Measurements from ENCODE around the gene APOC3.
"Not testable (repeated sequence)": the region's sequence is repeated elsewhere in the genome, so short reads cannot be mapped to it uniquely, and the experiment has no call there.

The APOC3 gene

DNA sequence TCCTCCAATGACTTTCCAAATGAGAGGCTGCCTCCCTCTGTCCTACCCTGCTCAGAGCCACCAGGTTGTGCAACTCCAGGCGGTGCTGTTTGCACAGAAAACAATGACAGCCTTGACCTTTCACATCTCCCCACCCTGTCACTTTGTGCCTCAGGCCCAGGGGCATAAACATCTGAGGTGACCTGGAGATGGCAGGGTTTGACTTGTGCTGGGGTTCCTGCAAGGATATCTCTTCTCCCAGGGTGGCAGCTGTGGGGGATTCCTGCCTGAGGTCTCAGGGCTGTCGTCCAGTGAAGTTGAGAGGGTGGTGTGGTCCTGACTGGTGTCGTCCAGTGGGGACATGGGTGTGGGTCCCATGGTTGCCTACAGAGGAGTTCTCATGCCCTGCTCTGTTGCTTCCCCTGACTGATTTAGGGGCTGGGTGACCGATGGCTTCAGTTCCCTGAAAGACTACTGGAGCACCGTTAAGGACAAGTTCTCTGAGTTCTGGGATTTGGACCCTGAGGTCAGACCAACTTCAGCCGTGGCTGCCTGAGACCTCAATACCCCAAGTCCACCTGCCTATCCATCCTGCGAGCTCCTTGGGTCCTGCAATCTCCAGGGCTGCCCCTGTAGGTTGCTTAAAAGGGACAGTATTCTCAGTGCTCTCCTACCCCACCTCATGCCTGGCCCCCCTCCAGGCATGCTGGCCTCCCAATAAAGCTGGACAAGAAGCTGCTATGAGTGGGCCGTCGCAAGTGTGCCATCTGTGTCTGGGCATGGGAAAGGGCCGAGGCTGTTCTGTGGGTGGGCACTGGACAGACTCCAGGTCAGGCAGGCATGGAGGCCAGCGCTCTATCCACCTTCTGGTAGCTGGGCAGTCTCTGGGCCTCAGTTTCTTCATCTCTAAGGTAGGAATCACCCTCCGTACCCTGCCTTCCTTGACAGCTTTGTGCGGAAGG, 2.9 kb downstream of the APOC3 start:
- no peak for DNase-seq

DNA sequence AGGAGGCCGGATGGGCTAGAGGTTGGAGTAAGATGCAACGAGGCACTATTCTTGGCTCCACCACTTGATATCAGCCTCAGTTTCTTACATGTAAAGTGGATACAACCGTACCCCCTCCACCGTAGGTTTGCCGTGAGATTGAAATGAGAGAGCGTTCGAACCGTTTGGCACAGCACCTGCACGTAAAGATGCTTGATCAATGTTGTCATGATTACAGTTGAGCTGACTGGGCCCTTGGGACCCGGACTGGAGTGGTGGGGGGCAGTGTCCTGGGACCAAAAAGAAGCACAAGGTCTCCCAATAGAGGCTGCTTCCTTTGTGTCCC, 3.7 kb downstream of the APOC3 start:
- DNase-seq, result no peak

DNA sequence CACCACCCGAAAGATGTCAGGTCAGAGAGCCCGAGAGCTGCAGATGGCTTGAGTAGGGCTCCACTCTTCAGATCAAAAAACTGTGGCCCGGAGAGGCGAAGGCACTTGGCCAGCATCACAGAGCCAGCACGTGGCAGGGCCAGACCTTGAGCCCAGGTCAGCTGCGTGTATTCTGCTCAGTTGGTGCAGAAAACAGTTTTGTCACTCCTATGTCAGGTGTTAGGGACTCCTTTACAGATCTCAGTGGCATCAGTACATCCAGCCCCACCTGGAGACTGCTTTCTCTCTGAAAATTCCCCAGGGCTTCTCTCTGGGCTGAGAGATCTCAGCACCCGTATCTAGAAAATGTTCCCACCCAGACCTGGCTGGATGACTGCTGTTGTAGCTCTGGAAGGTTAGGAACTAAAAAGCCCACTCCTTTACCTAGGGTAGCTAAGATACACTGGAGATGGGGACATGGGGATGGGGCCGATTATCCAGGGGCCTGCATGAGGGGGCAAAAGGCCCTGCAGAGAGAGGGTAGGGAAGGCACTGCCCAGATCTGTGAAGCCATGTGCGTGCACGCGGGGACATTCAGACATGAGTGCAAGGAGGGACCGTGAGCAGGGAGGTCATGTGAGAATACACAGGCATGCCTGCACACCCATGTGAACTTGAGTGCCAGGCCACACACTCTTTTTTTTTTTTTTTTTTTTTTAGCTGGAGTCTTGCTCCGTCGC, 4.3 kb downstream of the APOC3 start:
- DNase-seq, result no peak

DNA sequence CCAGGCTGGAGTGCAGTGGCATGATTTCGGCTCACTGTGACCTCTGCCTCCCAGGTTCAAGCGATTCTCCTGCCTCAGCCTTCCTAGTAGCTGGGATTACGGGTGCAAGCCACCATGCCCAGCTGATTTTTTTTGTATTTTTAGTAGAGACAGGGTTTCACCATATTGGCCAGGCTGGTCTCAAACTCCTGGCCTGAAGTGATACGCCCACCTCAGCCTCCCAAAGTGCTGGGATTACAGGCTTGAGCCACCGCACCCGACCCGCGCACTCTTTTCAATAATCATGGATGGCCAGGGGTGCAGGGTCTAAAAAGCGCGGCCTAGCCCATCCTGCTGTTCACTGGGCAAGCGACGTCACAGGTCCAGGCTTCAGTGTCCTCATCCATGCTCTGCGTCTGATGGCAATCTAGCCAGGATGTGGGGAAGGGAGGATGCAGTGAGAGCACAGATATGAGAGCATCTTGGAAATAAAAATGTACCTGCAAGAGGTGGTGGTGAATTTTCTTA, 4.9 kb downstream of the APOC3 start:
- DNase-seq, result not testable (repeated sequence)

DNA sequence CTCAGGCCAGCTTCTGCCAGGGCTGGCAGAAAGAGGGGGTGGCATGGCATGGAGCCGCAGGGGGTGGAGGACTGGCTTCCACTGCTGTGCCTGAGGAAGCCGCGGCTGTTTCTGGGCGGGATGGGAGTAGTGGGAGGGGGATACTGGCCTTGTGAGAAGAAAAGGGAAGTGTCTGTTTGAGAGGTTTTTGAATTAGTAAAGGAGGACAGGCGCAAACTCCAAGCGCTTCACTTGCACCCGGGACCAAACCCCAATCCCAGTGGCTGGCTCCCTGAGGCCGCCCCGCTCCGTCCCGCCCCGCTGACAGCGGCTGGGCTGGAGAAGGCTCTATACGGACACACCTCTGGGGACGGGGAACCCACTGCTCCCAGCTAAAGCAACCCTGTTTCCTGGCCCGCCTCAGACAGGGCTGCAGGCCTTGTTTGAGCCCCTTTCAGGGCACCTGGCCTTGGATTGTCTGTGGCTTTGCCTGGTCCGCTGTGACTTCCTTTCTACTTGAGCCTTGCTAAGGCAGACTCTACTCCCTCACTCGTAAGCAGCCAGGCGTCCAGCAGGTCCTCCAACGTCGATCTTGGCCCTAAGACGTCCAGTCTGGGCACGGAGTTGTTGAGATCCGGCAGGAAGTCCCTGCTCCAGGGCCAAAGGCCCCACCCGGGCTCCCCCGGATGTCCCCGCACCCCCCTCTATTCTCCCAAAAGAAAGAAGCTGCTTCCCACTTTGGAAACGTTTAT, 5.5 kb downstream of the APOC3 start:
- DNase-seq, result no peak

DNA sequence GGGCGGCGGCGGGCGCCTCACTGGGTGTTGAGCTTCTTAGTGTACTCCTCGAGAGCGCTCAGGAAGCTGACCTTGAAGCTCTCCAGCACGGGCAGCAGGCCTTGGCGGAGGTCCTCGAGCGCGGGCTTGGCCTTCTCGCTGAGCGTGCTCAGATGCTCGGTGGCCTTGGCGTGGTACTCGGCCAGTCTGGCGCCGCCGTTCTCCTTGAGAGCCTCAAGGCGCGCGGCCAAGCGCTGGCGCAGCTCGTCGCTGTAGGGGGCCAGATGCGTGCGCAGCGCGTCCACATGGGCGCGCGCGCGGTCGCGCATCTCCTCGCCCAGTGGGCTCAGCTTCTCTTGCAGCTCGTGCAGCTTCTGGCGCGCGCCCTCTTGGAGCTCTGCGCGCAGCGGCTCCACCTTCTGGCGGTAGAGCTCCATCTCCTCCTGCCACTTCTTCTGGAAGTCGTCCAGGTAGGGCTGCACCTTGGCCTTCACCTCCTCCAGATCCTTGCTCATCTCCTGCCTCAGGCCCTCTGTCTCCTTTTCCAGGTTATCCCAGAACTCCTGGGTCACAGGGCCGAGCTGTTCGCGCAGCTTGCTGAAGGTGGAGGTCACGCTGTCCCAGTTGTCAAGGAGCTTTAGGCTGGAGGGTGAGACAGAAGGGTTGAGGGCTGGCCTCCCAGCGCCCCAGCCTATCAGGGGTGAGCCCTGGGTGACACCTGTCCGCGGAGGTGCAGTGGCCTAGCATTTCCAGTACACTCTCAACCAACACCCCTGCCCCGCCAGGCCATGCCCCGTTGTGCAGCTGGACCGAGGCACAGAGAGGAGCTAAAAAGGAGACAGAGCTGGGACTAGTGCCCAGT, 6.3 kb downstream of the APOC3 start:
- DNase-seq, result peak; percentile 86

DNA sequence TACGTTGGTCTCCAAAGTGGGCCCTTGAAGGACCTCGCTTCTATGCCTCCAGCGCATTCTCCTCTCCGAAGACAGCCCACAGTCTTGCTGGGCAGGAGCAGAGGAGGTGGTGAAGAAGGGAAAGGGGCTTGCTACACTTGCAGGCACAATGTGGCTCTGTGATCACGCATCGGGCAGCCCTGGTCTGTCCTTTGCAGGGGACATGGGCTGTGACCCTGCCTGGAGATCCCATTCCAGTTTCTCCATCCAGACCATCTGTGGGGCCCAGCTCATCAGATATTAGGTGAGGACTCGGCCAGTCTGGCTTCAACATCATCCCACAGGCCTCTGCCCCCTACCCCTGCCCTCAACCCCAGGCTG, 6.9 kb downstream of the APOC3 start:
- DNase-seq, result no peak

DNA sequence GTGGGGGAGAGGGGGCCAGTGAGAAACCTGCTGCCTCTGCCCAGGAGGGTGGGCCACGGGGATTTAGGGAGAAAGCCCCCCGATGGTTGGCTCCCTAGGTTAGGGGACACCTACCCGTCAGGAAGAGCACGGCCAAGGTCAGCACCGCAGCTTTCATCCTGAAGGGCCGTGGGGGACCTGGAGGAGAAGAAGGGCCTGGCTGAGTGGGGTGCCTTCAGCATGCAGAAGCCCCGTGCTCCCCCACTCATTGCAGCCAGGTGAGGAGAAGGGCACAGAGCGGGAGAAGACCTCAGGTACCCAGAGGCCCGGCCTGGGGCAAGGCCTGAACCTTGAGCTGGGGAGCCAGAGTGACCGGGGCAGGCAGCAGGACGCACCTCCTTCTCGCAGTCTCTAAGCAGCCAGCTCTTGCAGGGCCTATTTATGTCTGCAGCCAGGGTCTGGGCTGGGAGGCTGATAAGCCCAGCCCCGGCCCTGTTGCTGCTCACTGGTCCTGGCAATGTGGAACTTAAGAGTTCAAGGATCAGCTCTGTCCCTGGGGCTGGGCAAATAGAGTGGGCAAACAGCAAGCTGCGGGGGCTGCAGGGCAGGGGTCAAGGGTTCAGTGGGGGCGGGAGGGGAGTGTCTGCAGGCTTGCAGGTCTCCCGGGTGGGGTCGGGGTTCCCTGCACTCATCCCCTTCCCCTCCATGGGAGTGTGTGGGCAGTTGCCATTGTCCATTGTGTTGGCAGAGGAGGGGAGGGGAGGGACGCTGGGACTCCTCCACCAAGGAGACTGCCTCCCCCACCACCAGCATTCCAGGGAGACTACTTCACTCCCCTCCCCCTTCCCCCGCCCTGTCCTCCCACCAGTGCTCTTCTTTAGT, 7.8 kb downstream of the APOC3 start, which contains the start of gene APOA1:
Gene APOA1, minus strand, starts transcription at position 392 of the 861 bp plus-strand sequence. Its CDS starts 235 bp downstream, at position 157.
- DNase-seq, result no peak

DNA sequence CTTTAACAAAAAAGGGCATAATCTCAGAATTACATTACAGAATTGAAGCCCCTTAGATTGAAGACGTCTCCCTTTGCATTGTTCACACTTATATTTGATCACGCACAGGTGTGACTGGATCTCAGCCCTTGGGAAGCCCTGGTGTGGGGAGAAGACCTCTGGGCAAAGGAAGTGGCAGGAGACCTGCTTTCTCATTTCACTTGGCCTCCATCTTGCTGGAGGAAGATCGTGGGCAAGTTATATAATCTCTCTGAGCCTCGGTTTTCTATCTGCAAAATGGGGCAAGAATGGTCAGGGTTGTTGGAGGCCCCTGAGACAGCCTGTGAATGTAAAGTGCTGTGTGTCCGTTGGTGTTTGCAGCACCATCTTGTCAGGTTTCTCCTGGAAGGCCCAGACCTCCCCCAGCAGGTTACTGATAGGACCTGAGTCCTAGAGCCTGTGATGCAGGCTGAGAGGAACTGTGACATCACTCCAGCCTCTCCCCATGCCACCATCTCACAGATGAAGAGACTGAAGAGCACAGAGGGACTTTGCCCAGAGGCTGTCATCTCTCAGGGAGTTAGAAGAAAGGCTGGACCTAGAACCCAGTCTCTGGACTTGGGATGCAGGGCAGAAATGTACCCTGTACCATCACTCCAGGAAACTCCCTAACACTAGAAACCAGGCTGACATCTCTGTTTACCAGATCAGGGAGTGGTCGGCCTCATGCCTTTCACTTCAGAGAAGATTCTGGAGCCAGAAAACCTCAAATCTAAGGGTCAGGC, 8.8 kb downstream of the APOC3 start:
- no peak for DNase-seq

DNA sequence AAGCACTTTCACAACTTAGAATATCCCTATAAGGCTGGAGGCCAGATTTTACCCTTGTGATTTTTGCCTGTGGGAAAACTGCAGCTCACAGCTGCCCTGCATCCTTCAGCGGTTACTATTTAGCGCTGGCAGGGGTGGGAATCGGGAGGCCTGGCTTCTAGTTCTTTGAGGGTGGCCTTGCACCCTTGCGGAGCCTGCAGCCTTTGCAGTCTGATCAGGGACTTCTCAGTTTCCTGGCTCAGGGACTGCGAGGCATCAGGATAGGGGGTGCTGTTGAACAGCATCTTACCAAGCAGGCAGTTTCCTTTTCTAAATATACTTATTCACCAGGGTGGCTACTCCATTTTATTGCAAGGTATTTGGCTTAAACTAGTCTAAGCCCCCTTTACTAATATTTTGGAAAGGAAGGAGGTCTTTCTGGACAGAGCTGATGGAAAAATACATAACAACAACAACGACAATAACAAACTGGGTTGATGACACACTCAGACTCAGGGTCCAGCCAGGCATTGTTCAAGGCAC, 10.6 kb downstream of the APOC3 start:
- DNase-seq, result peak; percentile 30

DNA sequence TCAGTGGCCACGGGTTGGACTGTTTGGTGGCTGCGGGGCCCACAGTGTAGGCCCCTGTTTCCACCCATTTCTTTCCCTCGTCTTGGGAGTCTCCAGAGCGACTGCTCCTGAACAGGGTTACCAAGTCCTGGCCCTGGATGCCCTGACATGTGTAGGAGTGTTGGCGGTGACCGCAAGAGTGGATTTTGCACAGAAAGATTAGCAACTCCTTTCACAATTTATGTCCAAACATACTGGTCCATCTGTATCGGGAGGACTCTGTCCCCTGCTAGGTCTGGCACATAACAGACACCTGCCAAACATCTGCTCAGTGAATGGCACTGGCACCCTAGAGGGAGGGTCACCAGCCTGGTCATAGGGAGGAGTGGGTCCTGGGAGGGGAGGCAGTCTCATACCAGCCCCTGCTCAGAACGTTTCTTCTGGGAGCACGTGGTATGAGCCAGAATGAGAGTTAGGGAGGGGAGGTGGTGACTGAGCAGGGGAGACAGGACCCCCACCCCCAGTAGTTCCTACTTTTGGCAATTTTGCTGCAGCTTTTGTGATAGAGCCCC, 11.1 kb downstream of the APOC3 start:
- no peak for DNase-seq

DNA sequence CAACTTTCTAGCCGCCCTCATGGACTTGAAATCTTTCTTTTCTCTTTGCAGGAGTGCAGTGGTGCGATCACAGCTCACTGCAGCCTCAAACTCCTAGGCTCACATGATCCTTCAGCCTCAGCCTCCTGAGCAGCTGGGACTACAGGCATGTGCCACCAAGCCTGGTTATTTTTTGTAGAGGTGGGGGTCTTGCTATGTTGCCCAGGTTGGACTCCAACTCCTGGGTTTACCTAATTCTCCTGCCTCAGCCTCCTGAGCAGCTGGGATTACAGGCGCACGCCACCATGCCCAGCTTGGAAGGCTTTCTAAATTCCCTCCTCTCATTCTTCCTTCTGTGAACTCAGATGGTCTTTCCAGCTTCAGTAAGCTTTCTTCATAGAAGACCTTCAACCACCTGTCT, 12.4 kb downstream of the APOC3 start:
- no peak for DNase-seq

DNA sequence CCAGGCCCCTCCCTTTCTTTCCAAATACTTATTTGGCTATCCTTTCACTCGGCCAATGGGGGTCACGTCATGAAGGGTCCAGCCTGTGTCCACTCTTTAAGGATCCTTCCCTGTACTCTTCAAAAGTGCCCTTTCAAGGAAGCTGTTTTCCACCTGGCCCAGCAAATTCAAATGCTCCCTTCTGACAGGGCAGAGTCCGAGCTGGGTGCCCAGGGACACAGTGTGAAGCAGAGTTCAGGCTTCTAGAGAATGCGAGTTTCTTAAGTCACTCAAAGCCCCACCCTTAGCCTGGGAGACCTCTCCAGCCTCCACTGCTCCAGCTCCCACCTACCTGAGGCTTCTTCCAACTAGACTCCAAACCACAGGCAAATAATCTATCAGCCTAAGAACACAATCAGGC, 13.2 kb downstream of the APOC3 start:
- DNase-seq, result no peak

DNA sequence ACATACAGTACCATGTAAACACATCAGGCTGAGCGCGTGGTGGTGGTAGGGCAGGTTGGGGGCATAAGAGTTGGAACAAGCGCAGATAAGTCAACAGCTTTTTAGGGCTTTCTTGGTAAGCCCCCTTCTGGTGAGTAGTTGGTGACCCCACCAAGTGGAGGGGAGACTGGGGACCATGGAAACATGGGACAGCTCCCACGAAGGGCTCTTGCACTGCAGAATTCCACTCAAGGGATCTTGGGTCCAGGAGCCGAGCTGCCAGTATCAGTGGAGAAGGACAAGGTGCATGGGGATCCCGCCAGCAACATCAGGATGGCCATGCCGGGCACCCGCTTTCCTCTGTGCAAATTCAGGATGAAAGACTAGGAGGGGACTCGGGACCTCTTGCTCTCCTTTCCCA, 14.0 kb downstream of the APOC3 start:
- no peak for DNase-seq

DNA sequence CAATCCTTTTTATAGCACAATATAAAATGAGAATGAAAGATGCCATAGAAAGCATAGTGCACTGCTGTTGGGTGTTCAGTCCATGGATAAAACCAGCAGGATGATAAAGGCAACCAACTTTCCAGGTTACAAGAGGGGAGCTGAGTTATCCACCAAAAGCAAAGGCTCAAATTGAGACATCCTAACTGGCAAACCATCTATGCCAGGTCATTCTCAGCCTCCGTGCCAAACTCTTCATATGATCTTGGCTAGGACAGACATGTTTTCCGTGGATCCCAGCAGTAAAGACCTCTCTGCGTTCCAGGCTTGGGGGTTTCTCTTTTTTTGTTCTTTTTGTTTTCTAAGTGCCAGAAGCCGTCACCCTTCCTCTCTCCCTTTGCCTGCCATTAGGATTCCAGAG, 15.0 kb downstream of the APOC3 start:
- no peak for DNase-seq

DNA sequence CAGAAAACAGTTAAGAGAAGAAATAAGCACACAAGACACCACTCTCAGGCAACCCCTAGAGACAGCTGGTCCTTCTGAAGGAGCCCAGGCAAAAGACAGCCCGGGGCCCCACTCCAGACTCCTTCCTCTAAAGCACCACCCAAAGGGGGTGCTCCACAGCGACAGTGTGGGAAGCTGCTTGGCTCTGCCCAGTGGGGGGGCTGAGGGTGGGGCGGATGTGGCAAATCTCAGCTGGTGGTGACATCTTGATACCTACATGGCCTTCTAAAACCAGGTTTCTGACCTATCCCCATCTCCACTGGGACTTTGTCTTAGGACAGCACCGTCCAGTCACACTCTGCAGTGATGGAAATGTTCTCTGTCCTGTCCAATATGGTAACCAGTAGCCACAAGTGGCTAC, 17.9 kb downstream of the APOC3 start:
- DNase-seq, result no peak

DNA sequence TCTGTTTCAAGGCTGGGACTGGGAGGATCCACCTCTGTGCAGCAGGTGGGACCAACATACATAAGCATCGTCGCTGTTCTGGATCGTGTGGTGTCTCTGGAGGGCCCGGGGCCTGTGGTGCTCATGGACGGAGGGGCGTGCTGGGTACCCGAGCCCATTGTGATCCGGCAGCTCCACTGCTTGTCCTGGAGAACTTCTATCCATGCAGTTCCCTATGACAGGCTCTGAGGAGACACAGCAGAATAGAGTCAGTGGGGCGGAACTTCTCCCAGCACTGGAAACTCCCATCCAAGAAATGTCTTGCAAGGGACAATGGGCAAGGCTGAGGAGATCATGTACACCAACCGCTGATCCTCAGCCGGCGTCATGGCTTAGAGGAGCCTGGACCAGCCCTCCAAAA, 19.4 kb downstream of the APOC3 start:
- DNase-seq, result no peak

DNA sequence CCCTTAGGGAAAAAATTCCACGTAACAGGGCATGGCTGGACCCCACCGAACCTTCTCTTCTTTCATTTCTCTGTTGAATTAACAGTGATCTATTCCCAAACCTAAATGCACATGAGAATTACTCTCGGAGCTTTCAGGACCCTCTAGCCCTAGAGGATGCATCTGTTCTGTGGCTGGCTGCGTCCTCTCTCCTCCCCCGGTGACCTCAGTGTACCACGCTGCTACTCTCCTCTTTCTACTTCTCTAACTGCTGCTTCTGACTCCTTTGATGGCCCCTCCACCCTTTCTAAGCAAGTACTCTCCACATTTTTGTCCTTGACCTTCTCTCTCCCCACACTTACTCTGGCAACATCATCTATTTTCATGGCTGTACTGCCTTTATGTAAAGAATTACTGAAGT, 19.8 kb downstream of the APOC3 start:
- DNase-seq, result no peak

DNA sequence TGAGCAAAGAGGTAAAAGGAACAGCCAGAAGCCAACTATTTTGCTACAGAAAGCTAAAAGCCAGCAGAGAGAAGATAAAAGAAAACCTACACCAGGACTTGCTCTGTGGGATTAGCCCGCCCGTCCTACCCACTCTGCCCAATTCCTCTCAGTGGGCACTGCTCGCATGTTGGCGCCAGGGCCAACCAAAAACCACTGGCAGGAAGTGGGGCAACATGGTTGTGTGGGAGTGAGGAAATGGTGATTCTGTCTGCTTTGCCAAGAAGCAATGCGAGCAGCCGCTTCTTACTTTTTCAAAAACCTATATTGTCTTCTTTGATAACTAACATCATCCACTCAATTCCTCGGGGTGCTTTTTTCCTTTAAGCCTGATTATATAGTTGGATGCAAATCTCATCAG, 21.9 kb downstream of the APOC3 start:
- DNase-seq, result peak; percentile 68

Measured in CD4-positive, alpha-beta T cell treated with Interleukin-6 for 4 hours (primary cell).